ENCODE measurements around the gene FRMD6.

DNA sequence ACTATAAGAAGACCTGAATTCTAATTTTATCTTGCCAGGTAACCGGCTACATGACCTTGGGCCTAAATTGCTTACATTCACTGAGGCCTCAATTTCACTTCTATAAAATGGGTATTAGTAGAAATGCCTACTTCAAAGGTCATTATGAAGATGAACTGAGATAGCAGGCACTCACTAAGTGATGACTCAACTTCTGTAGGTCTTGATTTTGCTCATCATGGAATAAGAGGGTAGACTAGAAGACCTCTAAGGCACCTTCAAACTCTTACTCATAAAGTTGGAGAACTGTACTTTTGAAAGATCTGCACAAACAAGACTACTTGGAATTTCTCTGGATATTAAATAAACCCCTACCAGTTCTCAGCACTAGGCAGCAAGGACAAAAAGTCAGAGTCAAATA lies 39.3 kb upstream of the FRMD6 start:
- TF ChIP-seq, protein P1, sequence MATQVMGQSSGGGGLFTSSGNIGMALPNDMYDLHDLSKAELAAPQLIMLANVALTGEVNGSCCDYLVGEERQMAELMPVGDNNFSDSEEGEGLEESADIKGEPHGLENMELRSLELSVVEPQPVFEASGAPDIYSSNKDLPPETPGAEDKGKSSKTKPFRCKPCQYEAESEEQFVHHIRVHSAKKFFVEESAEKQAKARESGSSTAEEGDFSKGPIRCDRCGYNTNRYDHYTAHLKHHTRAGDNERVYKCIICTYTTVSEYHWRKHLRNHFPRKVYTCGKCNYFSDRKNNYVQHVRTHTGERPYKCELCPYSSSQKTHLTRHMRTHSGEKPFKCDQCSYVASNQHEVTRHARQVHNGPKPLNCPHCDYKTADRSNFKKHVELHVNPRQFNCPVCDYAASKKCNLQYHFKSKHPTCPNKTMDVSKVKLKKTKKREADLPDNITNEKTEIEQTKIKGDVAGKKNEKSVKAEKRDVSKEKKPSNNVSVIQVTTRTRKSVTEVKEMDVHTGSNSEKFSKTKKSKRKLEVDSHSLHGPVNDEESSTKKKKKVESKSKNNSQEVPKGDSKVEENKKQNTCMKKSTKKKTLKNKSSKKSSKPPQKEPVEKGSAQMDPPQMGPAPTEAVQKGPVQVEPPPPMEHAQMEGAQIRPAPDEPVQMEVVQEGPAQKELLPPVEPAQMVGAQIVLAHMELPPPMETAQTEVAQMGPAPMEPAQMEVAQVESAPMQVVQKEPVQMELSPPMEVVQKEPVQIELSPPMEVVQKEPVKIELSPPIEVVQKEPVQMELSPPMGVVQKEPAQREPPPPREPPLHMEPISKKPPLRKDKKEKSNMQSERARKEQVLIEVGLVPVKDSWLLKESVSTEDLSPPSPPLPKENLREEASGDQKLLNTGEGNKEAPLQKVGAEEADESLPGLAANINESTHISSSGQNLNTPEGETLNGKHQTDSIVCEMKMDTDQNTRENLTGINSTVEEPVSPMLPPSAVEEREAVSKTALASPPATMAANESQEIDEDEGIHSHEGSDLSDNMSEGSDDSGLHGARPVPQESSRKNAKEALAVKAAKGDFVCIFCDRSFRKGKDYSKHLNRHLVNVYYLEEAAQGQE (IDR thresholded peaks at IDR 0.05; ENCODE audit: insufficient replicate concordance, low read depth), result no peak
- TF ChIP-seq POLR2AphosphoS5 (IDR thresholded peaks at IDR 0.05; ENCODE audit: low read depth) (no peak), GABPA (IDR thresholded peaks at IDR 0.05; ENCODE audit: low read depth) (no peak)
- TF ChIP-seq, protein P2, sequence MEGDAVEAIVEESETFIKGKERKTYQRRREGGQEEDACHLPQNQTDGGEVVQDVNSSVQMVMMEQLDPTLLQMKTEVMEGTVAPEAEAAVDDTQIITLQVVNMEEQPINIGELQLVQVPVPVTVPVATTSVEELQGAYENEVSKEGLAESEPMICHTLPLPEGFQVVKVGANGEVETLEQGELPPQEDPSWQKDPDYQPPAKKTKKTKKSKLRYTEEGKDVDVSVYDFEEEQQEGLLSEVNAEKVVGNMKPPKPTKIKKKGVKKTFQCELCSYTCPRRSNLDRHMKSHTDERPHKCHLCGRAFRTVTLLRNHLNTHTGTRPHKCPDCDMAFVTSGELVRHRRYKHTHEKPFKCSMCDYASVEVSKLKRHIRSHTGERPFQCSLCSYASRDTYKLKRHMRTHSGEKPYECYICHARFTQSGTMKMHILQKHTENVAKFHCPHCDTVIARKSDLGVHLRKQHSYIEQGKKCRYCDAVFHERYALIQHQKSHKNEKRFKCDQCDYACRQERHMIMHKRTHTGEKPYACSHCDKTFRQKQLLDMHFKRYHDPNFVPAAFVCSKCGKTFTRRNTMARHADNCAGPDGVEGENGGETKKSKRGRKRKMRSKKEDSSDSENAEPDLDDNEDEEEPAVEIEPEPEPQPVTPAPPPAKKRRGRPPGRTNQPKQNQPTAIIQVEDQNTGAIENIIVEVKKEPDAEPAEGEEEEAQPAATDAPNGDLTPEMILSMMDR (IDR thresholded peaks at IDR 0.05; ENCODE audit: insufficient read depth, low read length), result no peak
